CD4-positive, alpha-beta T cell treated with Interferon alpha-2 for 1 hour (primary cell): Measurements from ENCODE around the gene COA1.
"Not testable (repeated sequence)": the region's sequence is repeated elsewhere in the genome, so short reads cannot be mapped to it uniquely, and the experiment has no call there.

Source experiments
- DNase-seq, 2 donors: peaks; one replicate each; pipeline ENCODE4 v3.0.0-alpha.2; 2020 to 2022

COA1 gene

GRCh38 chr7:43729214-43729923 is at the start of gene COA1:
Gene COA1, minus strand, starts transcription at chr7:43729523. Its CDS starts 80,909 bp downstream, at chr7:43648614.
- DNase-seq: peak; percentile 82 to 87

GRCh38 chr7:43778293-43779044 is 49.1 kb upstream of the COA1 start:
- not testable (repeated sequence) for DNase-seq

- not testable (repeated sequence) for DNase-seq
Observed at GRCh38 chr7:43775255-43775654, 45.9 kb upstream of the COA1 start.

- not testable (repeated sequence) for DNase-seq
Observed at GRCh38 chr7:43773268-43773667, 43.9 kb upstream of the COA1 start.

DNA sequence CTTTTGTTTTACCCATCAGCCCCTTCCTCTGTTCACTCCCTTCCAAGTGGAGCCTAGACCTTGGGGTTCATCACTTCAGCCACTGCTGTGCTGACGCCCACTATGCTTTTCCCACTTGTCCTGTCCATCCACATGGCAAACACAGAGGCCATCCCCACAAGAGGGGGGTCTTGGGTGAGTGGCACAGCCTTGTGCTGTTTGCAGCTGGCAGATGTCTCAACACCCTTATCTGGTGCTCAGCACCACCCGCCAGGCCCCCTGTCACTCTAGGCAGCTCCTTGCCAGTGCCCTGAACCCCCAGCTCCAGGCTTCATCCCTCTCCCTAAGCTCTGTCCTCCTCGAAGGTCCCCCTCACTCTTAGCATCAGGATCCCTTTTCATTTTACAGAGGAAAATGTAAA is 42.2 kb upstream of the COA1 start:
- no peak for DNase-seq

GRCh38 chr7:43771128-43771527 is 41.8 kb upstream of the COA1 start:
- no peak for DNase-seq

DNA sequence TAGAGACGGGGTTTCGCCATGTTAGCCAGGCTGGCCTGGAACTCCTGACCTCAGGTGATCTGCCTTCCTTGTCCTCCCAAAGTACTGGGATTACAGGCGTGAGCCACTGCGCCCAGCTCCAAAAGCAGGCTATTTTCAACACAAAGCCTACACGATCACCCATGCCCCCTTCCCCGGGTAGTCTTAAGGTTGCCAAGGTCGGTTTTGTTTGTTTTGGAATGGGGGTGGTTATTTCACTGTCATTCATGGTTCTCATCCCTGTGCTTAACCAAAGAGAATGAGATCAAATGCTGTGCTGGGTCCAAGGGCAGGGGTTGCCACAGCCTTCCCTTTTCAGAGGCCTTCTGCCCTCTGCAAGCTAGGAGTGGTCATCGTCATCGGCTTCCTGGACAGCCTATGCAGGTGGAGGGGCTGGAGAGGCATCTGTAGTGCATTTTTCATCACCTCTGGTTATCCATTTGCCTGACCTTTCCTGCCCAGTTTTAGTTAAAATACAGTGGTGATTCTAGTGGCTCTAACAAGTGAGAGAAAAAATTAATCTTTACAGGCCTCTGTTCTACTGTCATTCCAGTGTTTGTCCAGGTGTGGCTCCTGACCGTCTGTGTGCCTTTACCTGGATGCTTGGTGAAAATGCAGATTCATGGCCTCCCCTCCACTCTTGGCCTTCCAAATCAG is 40.6 kb upstream of the COA1 start:
- DNase-seq: no peak

DNA sequence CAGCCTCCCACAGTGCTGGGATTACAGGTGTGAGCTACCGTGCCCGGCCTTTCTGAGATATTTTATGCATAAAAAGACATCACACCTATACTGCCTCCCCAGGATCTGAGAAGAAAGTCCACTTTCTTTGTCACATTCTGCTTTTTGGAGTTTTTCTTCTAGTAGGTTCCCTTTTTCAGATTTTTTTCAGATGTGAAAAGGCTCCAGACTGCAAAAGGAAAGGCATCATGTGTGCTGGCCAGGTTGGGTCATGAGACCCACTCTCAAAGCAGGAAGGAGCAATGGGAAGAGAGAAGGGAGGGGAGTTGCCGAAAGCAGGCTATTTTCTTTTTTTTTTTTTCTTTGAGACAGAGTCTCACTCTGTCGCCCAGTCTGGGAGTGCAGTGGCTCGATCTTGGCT is 40.0 kb upstream of the COA1 start:
- DNase-seq: no peak

GRCh38 chr7:43768887-43769272 is 39.6 kb upstream of the COA1 start:
- no peak for DNase-seq

GRCh38 chr7:43768201-43768886 is 39.0 kb upstream of the COA1 start:
- no peak for DNase-seq

- no peak for DNase-seq
Observed at GRCh38 chr7:43767311-43767710, 38.0 kb upstream of the COA1 start.

GRCh38 chr7:43766564-43766963 is 37.2 kb upstream of the COA1 start:
- DNase-seq: no peak

DNA sequence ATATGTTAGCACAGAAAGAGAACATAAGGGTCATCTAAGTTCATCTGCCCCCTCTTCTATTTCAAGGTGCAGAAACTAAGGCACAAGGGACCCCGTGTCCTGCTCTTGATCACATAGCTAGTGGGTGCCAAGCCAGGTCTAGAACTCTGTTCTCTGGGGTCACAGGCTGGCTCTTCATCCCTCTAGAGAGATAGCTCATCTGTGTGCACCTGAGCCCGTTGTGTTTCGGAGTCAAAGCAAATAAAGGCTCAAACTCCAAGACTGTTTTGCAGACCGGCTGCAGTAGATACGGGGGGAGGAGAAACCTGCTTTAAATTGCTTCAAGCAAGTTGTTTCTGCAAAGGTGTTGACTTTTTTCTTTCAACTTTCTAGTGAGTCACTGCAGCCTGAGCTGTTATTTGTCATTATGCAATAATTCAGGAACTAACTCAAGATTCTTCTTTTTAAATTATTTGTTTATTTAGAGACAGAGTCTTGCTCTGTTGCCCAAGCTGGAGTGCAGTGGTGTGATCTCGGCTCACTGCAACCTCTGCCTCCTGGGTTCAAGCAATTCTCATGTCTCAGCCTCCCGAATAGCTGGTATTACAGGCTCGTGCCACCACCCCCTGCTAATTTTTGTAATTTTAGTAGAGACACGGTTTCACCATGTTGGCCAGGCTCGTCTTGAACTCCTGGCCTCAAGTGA is 35.6 kb upstream of the COA1 start:
- no peak for DNase-seq

GRCh38 chr7:43764039-43764761 is 34.9 kb upstream of the COA1 start:
- DNase-seq: peak in 1 of 2 donors; percentile 16

- DNase-seq: no peak
Observed at GRCh38 chr7:43763183-43763582, 33.9 kb upstream of the COA1 start.

DNA sequence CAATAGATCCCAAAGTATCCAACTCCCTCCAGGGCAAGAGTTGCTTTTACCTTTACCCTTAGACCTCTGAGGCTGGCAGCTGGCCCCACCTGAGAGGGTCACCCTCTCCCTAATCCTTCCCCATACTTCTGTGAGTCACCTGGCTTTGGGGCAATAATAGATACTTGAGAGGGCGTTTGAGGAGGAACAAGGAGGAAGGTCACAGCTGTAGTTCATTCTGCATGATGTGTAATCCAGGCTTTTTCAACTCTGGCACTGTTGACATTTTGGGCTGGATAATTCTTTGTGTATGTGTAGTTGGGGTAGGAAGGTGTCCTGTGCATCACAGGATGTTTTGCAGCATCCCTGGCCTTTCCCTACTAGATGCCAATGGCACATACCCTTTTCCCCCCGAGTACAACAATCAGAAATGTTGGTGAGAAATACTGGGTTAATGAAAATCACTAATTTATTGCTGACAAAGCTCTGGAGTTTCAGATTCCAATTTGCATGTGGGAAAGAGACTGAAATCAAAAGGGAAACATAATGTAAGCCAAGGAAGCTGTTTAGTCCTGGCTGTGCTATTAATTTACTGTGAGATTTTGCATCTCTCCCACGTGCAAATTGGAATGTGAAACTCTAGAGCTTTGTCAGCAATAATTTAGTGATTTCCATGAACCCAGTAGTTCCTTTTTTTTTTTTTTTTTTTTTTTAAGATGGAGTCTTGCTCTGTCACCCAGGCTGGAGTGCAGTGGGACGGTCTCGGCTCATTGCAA is 32.8 kb upstream of the COA1 start:
- DNase-seq: no peak

- no peak for DNase-seq
Observed at GRCh38 chr7:43761382-43761781, 32.1 kb upstream of the COA1 start.

- DNase-seq: no peak
Observed at GRCh38 chr7:43760861-43761260, 31.5 kb upstream of the COA1 start.

DNA sequence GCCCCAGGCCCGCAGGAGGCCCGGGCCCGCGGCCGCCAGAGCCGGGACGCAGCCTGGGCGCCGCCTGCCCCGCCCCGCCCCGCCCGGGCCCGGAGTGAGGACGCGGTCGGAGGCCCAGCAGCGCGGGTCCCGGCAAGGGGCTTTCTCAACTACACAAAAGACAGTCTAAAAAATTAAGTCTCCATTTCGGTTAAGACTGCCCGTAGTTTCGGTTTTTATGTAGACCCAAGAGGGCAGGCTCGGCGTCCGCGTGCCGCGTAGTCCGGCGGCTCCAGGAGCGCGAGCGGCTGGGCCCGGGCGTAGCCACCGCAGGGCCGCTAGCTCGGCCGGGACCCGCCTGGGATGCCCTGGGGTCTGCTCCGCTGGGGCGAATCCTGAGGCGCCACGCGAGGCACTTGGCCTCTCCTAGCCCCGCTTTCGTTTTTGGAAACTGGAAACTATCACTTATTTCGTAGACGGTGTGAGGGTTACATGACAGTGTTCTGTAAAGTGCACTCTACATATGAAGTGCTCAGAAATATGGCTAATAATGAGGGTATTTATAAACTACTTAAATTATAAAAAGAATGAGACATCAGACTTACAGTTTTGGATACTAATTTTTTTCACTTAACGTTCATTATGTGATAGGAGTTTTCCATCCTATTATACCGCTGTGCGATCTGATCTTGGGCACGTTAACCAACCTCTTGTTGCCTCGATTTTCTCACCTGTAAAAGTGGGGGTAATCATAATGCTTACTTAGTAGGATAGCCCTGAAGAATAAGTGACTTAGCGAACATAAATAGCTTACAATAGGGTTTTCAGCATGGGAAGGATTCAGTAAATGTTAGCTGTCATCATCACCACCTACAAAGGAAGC is 29.7 kb upstream of the COA1 start:
- peak; percentile 29 to 66 for DNase-seq
